Astrocyte of the spinal cord (primary cell): ENCODE results near the gene PLPPR3.

Experiments
- DNase-seq: peaks from one replicate; pipeline ENCODE4 v3.0.0; 2011; ENCODE audit warnings: low read depth, low spot score
- H3K4me3 ChIP-seq: 2 replicates; pipeline ENCODE4 v1.5.1; 2011; ENCODE audit warnings: low read depth, mild to moderate bottlenecking, low read length, moderate library complexity
- in situ Hi-C: cut with HindIII; loops from 2 replicates; pipeline ENCODE4 v1.10.0; 2017; ENCODE audit warnings: low sequenced_read_pairs
- TF ChIP-seq, protein P1 (sequence below): IDR thresholded peaks from 2 replicates; pipeline ENCODE4 v1.5.1; 2012; ENCODE audit warnings: low read depth, mild to moderate bottlenecking, low read length, inconsistent platforms

PLPPR3 gene

DNA sequence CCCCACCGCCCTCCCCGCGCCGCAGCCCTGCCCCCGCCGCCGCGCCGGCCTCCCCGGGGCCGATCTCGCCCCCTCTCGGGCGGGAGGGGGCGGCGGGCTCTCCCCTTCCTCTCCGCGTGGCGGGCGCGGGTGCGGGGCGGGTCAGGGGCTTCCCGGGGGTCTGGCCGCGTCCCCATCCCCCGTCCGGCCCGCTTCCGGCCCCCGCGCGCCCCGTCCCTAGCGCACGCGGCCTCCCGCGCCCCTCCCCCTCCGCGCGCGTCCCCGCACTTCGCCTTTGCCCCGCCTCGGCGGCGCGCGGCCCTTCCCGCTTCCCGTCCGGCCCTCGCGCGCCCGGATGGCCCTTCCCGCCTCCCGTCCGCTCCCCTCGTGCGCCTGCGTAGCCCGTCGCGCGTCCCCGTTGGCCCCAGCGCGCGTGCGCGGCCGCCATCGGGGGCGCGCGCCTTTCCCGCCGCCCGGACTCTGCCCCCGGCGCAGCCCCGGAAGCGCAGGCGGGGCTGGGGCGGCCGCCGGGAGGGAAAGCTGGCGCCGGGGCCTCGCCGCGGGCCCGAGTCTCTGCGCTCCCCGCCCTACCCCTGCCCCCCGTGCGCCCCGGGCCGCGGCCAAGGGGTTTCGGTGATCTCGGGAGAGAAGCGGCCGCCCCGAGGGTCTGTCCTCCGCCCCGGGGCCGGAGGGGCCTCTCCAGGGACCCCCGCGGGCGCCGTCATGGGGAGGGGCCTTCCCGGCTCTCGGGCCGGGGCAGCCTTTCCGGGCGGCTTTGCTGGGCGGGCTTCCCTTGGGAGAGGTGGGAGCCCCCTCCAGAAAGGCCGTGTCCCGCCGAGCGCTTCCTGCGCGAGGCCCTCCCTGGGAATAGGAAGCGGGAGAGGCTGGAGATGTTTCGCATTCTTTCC is 24.0 kb downstream of the PLPPR3 start:
- in situ Hi-C loops, result no loop called here
- TF ChIP-seq, protein P1, sequence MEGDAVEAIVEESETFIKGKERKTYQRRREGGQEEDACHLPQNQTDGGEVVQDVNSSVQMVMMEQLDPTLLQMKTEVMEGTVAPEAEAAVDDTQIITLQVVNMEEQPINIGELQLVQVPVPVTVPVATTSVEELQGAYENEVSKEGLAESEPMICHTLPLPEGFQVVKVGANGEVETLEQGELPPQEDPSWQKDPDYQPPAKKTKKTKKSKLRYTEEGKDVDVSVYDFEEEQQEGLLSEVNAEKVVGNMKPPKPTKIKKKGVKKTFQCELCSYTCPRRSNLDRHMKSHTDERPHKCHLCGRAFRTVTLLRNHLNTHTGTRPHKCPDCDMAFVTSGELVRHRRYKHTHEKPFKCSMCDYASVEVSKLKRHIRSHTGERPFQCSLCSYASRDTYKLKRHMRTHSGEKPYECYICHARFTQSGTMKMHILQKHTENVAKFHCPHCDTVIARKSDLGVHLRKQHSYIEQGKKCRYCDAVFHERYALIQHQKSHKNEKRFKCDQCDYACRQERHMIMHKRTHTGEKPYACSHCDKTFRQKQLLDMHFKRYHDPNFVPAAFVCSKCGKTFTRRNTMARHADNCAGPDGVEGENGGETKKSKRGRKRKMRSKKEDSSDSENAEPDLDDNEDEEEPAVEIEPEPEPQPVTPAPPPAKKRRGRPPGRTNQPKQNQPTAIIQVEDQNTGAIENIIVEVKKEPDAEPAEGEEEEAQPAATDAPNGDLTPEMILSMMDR, result no peak
- H3K4me3 ChIP-seq, result peak overlapping the region; percentile 88
- DNase-seq, result peak; percentile 87

DNA sequence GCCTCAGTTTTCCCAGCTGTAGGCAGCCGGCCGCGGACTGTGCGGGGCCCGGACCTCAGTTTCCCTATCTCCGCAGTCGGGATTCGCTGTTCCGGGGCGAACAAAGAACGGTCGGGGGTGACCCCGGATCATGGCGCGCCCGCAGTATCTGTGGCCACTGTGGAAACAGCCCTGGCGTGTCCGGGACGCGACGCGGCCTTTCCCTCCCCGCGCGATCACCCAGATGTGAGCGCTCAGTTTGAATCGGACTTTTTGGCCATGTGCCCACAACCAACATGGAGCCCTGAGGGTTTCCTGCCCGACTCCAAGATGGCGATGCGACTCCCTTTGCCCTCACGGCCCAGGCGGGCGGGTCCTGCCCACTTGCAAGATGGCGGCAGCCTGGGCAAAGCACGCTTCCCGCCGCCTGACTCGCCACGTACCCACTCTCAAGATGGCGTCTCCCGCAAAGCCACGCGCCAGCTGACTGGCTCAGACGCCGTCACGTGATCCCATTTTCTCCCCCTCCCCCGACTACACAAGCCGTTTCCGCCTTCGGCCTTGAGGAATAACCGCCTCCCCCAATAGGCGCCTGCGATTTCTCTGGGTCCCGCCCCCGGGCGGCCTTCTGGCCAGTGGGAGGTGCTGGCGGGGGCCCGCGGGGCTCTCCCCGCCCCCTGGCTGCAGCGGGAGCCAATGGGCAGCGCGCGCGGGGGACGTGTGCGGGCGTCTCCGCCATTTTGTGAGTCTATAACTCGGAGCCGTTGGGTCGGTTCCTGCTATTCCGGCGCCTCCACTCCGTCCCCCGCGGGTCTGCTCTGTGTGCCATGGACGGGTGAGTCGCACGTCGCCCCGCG is 24.8 kb downstream of the PLPPR3 start, which contains the start of gene PTBP1:
Gene PTBP1 (plus strand): TSS at position 761 of the 836 bp plus-strand sequence. CDS start 46 bp downstream, at position 807.
- H3K4me3 ChIP-seq, result peak within 1 kb of the TSS; percentile 88
- in situ Hi-C loops, result no loop called here
- peak; percentile 100 for DNase-seq
- TF ChIP-seq, protein P1, result no peak

DNA sequence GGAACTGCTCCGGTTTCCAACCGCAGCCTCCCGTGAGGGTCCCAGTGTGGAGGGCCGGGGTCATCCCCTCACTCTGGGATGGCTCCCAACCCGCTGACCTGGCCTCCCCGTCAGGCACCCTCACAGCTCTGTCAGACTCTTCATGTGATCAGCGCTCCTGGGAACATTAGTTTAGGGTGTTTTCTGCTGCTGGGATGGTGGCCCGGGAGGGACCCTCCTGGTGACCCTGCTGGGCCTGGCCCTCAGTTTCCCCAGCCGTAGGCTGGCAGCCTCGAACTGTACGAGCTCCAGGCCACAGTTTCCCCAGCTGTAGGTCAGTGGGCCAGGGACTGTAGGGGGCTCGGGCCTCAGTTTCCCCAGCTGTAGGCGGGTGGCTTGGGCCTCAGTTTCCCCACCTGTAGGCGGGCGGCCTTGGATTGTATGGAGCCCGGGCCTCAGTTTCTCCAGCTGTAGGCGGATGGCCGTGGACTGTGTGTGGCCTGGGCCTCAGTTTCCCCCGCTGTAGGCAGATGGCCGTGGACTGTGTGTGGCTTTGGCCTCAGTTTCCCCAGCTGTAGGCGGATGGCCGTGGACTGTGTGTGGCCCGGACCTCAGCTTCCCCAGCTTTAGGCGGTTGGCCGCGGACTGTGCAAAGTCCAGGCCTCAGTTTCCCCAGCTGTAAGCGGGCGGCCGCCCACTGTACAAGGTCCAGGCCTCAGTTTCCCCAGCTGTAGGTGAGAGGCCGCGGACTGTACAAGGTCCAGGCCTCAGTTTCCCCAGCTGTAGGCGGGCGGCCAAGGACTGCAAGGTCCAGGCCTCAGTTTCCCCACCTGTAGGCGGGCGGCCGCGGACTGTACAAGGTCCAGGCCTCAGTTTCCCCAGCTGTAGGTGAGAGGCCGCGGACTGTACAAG is 25.8 kb downstream of the PLPPR3 start:
- H3K4me3 ChIP-seq, result peak overlapping the region; percentile 61
- in situ Hi-C loops, result no loop called here
- DNase-seq, result no peak
- TF ChIP-seq, protein P1, result no peak

DNA sequence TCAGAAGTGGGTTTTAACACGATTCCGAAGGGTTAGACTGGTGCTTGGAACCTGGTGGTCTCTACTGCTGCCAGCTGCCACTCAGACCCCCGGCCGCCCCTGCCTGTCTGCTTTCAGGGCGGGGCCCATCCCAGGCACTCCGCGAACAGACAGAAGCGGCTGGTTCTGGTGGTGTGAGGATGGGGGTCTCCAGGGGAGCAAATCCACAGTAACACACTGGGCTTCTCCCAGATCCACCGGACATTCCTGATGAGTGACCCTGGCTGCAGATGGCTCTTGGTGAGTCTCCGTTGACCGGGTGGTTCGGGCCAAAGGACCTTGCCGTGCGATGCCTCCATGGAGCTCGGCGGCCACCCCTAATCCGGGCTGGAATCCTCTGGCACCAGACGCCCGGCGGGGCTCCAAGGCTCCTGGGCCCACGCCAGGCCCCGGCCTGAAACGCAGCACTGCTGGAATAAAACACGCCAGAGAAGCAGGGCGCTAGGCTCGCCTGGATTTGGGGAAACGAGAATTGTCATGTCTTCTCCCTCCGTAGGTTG is 26.6 kb downstream of the PLPPR3 start:
- no peak for DNase-seq
- TF ChIP-seq, protein P1, result no peak
- H3K4me3 ChIP-seq, result no peak overlapping the region
- in situ Hi-C loops, result no loop called here

DNA sequence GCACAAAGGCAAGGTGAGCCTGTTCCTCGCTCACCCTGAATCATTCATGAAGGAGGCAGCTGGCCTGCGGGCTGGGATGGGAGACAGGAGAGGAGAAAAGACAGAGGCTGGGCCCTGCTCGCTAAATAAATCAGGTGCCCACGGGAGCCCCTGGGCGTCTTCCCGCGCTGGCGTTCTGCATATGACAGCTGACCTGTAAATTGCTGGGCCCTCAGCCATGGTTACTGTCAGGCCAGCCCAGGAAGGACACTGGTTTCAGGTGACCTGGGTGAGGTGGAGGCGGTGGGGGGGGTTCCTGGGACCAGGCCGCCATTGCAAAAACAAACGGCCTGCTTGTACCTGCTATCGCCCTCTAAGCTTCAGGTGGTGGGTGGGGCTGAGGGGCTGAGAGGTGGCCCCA is 27.9 kb downstream of the PLPPR3 start:
- no peak for DNase-seq

More for the DNA sequence above, 27.9 kb downstream of the PLPPR3 start:
- in situ Hi-C loops, result no loop called here
- TF ChIP-seq, protein P1, result no peak
- no peak overlapping the region for H3K4me3 ChIP-seq
